ENCODE data around the gene ELL2.

Gene ELL2

DNA sequence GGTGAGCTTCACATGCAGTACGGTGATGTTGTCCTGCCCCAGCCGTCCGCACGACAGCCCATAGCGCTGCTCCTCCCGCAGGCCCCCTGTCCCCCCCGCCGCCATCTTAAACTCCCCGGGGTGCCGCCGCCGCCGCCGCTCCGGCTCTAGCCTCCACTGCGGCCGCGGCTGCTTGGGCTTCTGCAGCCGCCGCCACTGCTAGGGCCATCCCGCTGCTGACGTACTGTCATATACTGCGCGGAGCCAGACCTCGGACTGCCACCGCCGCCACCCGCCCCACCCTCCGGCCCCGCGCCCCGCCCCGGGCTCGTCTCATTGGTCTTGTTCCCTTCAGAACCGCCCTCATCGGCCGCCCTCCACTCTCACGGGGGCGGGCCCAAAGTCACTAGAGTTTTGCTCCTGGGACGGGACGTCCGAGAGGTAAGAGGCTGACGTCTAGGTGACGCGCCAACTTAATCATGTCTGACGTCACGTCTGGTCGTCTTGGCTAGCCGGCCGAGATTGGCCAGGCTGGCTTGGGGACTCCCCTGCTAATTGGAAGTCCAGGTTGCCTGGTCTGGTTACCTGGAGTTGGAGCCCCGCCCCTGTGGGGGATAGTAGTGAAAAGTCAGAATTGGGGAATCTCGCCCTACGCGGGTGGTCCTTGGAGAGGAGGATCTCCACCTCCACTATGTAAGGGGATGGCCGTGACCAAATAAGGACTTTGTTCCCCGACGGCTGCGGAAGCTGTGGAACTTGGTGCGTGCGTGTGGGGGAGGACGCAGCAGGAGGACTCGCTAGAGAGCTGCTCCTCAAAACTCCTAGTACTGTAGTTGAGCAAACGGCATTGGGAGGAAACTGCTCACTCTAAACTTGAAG, at the start of gene ELL2:
TSS of gene ELL2 (minus strand) at position 235 of the 858 bp plus-strand sequence. CDS start at position 105, 130 bp downstream.
- DNase-seq = peak; percentile 90 to 99 (median 96)
- intact Hi-C loops (cut with DNase I) = loop anchor here (2.0 to 5.0 kb wide), 2 partner anchors 103 to 375 kb away; no protein-coding TSS in a partner anchor

DNA sequence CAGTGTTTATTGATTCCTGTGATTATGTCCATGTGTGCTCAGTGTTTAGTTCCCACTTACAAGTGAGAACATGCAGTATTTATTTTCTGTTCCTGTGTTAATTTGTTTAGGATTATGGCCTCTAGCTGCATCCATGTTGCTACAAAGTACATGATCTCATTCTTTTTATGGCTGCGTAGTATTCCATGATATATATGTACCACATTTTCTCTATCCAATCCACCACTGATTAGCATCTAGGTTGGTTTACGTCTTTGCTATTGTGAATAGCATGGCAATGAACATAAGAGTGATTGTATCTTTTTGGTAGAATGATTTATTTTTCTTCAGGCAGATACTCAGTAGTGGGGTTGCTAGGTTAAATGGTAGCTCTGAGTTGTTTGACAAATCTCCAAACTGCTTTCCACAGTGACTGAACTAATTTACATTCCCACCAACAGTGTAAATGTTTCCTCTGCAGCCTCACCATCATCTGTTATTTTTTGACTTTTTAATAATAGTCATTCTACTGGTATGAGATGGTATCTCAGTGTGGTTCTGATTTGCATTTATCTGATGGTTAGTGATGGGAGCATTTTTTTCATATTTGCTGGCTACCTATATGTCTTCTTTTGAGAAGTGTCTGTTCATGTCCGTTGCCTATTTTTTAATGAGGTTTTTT, 47.5 kb upstream of the ELL2 start:
- no peak for DNase-seq
- intact Hi-C loops (cut with DNase I) = no loop called here

DNA sequence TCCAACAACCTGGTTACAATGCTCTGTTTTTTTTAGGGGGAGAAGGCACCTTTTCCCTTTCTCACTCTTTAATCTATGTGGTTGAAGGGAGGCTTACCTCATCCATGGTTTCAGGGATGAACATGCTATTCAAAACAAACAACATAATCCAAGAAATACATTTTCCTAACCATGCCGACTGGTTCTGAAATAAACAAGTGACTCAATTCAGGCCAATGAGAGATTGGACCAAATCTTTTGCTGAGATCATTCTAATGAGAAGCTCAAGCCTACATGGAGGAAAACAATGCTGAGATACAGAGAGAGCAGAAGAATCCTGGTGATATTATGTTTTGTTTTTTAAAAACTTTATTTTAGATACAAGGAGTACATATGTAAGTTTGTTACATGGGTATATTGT, 46.8 kb upstream of the ELL2 start:
- DNase-seq = no peak
- intact Hi-C loops (cut with DNase I) = no loop called here

DNA sequence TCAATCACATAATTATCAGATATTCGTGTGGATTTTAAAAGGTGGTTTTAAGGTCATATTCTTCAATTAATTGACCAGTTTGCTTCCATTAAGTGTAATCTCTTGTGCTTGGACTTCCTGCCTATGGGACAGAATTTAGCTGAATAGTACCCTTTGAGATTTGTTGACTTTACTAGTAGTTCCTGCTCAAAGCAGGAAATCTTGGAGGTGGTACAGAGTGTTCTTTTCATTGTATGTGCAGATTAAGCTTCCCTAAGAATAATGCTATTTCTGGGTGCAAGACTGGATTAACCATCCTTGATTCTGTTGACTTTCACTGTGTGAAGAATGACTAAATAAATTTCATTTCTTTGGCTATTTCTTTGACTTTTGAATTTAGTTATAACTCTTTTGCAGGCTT, 45.4 kb upstream of the ELL2 start:
- intact Hi-C loops (cut with DNase I) = no loop called here
- DNase-seq = no peak

DNA sequence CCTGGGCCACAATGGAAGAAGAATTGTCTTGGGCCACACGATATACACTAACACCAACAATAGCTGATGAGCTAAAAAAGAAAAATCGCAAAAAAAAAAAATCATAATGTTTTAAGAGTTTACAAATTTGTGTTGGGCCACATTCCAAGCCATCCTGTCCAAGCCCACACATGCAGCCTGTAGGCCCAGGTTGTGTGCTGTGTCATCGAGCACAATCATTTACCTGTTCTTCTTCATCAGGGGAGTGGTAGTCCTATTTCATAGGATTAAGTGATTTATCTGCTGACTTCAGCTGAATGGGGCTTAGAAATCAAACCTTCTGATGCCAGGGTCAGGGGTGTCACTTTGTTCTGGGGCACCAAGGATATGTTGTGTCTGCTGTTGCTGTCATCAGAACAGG, 44.6 kb upstream of the ELL2 start:
- intact Hi-C loops (cut with DNase I) = no loop called here
- no peak for DNase-seq

DNA sequence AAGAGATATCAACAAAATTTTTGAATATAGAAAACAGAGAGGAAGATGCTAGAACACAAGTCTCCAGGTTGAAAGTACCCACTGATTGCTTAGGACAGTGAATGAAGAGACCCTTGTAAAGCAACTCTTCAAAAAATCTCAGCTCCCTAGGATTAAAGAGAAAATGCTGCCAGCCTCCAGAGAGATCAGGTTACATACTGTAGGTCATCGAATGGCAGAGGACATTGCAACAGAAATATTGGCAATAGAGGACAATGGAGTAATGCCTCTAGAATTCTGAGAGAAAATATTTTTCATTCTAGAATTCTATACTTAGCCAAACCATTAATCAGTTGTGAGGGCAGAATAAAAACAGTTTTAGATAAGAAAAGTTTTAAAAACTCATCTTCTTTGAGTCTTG, 43.1 kb upstream of the ELL2 start:
- DNase-seq = no peak
- intact Hi-C loops (cut with DNase I) = no loop called here

DNA sequence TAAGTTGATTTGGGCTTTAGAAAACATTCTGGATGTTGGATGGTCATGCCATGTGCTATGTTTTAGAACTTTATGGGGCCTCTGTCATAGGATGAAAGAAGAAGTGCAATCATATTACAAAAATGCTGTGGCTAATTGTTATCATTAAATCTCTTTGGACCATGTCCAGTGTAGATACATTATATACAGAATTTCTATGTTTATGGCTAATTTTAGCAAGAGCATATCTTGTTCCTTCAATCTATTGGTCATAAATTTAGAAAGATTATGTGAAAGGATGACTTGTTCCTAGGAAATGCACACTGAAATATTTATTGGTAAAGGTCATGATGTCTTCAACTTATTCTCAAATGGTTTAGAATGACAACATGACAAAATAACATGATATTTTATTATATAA, 42.4 kb upstream of the ELL2 start:
- intact Hi-C loops (cut with DNase I) = no loop called here
- no peak for DNase-seq

DNA sequence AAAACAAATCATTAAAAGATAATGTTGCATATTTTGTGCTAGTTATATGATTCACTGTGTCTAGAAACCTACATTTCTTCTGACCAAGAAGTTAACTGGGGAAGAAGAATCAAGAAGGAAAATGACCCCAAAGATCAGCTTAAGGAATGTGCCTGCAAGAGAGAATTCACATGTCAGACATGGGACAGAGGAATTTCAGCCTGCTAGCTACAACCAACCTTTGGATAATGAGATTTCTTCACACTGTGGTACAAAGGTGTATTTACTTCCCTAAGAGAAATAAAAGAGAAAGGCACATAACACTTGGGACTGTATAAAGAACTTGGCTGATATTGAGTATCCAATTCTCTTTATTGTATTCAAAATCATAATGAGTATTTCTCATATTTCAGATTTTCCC, 39.6 kb upstream of the ELL2 start:
- intact Hi-C loops (cut with DNase I) = no loop called here
- no peak for DNase-seq

DNA sequence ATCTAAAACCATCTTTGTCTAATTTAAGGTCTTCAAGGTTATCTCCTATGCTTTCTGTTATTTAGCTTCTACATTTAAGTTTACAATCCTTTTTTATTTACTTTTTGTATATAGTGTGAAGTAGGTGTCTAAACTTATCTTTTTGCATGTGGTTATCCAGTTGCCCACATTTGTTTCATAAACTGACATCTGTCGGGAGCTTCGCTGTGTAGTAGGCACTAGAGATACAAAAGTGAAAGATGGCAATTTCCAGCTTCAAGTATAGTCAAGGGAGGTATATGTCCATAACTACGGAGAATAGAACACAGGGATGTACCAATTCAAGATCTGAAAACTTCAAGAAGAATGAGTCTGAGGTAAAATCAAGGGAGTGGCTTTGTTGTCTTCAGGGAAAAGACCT, 38.7 kb upstream of the ELL2 start:
- DNase-seq = no peak
- intact Hi-C loops (cut with DNase I) = no loop called here

DNA sequence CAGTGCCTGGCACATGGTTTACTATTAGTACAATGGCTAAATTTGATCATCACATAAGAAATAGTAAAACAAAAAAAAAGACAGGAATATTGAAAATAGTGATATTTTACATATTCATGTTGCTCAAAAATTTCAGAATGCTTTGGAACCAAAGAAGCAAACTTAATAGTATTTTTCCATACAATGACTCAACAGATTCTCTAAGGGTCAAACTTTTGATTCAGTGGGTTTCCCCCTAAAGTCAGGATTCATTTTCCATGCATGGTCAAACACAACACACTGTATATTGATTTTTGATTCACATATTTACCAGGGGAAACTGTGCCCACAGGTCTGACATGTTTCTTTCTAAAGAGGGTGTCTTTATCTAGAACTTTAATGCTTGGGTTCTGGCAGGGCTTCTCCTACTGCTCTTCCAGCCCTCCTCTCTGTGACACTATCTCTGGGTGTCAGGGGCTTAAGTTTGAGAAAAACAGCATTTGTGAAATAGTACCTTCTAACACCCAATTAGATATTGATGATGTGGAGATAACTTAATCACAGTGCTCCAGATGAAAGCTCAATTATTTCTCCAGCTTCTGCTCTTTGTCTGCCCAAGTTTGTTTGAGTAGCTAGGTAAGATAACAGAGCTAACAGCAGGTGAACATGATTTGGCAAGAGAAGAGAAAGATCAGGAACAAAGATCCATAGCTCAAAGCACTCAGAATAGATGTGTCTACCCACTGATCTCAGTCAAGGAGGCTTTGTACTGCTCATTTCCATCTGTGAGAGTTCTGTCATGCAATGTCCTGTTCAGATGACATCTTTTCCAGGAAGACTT, 35.5 kb upstream of the ELL2 start:
- intact Hi-C loops (cut with DNase I) = no loop called here
- no peak for DNase-seq

DNA sequence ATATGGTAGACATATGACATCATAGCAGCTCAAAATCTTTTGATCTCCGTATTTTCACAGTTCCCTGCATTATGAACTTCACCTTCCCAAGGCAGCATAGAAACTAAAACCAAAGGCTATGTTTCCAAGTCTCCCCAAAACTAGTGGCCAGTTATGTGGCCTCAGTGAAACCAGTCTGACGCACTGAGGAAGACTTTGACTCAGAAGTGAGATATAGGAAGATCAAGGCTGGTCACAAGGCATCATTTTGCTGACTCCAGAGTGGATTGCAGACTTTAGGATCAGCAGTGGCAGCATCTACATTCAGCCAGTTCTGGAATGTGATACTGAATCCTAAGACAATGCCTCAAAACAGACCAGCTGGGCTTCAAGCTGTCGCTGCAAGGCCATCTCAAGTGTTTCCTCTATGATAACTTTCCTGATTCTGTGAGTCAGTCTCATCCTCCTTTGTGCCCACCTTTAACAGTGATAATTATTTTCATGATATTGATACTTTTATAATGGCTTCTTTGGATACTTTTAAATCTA, 34.4 kb upstream of the ELL2 start:
- intact Hi-C loops (cut with DNase I) = no loop called here
- DNase-seq = no peak

DNA sequence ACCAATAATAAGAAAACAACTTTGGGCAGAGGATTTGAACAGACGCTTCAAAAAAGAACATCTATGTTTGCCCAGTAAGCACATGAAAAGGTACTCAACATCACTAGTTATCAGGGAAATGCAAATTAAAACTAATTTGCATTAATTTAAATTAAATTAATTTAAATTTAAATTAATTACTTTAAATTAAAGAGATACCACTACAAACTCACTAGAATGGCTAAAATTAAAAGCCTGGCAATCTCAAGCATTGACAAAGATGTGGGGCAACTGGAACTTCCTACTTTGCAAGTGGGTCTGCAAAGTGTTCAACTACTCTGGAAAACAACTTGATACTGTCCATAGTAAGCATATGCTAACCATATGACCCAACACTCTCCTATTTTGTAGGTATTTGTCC, 32.1 kb upstream of the ELL2 start:
- intact Hi-C loops (cut with DNase I) = no loop called here
- no peak for DNase-seq

DNA sequence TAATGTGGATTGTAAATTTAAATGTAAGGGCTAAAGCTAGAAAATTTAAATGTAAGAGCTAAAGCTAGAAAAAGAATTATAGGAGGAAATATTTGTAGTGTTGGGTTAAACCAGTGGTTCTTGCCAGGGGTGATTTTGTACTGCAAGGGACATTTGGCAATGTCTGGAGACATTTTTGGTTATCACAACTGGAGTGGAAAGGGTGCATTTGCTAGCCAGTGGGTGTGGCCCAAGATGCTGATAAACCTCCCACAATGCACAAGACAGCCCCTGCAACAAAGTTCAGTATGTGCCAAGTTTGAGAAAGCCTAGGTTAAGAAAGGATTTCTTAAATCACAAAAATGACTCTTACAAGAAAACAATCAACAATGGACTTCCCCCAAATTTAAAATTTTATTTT, 31.6 kb upstream of the ELL2 start:
- DNase-seq = no peak
- intact Hi-C loops (cut with DNase I) = no loop called here

DNA sequence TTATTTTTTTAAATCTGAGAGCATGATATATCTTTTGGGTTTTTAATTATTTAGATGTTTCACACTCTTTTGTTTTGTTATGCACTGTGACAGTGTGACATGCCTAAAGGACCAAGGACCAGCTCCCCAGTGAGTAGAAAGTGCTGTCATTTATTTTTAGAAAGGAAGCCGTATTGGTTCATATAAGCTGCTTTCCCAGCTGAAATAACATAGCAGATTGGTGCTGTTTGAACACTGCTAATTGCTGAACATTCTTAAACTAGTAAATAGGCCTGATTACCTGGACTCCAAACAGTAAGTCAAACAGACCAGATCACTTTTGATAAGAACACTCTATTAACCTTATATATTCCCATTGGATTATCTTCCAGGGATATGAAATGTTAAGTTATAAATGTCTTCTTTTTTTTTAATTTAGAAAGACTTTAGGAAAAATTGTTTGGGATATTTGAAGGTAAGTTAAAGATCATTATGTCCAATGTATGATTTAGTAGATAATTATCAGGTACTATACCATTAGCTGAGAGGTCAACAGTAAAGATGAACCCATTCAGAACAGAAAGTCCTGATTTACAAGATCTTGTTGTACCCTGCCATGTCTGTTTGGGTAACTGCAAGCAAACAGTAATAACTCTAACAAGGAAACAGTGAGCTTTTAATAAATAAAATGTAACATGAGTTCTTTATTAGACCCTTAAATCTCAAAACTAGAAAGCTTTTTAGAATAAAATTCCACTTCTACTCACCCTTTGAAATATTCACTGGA, 27.8 kb upstream of the ELL2 start:
- intact Hi-C loops (cut with DNase I) = no loop called here
- no peak for DNase-seq

DNA sequence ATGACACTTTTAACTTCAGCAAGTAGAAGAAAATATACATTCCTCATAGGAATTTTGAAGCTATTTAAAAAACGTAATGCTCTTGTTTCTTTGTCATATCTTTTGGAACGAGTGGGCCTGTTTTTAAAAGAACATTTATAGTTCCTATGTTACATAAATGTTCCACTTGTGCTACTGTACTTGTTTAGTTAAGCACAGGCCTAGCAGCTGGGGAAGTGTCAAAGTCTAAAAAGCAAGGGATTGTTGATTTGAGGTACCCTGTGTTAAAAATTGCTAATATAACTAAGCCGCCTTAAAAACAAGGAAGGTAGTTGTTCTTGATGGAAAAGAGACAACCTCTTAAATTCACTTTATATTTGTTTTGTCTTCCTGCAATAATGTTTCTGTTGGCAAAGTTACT, 27.2 kb upstream of the ELL2 start:
- DNase-seq = no peak
- intact Hi-C loops (cut with DNase I) = no loop called here

DNA sequence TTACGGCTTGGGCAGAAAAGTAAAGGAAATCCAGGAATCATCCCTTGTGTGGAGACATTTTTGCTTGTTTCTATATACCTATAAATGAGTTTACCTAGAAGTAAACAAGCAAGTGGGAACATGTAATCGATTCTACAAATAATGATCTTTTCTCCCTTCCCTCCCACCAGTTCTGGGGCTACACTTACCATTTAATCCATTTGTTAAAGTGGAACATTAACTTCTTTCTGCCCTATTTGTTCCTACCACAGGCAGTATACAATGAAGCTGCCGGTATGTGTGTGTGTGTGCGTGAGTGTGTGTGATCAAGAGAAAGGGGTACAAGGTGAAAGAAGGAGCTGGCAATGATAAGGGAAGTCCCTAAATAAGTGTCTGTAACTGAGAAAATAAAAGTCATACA, 26.4 kb upstream of the ELL2 start:
- intact Hi-C loops (cut with DNase I) = no loop called here
- no peak for DNase-seq

DNA sequence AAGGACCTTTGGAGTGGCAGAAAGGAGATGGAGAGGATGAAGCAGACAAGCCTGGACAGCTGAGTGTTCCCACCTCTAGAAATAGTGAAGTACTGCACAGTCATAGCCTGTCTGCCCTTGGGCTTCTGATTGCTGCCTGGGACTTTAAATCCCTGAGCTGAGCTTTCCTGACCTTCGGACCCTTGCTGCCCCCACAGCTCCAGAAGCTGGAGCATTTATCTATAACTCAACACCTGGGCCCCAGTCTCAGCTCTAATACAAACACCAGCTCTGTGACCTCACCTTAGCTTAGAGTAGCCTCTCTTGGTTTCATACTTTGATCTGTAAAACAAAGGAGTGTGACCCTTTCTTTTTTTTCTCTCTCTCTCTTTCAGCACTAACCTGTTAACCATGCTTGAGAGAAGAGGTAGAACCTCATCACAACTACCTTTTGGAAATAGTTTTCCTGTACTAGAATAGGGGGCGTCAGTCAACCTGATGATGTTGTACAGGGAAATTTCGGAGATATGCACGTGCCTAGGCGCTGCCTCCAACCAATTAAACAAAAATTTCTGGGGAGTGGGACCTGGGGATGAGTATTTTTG, 25.4 kb upstream of the ELL2 start:
- DNase-seq = no peak
- intact Hi-C loops (cut with DNase I) = no loop called here

DNA sequence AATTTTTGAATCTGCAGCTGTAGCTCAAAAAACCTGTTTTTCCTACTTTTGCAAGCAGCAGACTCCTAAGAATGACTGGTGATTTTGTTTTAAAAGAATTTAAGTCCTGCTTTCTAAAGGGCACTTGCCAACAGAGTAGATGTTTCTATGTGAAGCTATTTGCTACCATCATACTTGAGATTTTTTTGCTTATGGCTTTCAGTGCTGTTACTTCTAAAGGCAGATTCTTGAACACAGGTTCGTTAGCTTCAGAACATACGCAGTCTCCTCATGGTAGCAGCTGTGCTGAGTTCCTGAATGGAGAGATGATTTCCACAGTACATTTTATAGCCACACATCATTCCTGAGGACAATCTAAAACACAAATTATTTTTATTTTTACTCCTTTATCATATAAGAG, 24.4 kb upstream of the ELL2 start:
- no peak for DNase-seq
- intact Hi-C loops (cut with DNase I) = no loop called here

DNA sequence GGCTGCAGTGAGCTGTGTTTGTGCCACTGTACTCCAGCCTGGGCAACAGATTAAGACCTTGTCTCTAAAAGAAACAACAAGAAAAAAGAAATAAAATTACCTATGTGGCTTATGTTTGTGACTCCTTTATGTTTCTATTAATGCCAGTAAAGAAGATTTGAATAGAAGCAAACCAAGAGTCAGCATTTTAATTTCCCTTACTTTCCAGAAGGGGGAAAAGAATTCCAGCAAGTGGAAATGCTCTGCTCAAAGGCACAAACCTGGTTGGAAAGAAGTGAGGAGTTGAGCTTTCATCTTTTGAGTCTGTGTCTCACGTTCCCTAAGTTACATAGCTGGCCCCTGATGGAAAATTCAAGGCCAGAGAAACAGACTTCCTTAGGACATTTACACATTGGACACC, 23.6 kb upstream of the ELL2 start:
- intact Hi-C loops (cut with DNase I) = no loop called here
- no peak for DNase-seq
